Gastrocnemius medialis (tissue), 4 donors: ENCODE results near the gene GPHN. TPM values are rescaled to one million over a fixed set of nuclear protein-coding genes. Genes with fewer than 3 reads are reported as not detected.

Experiments used
- ATAC-seq, 2 donors: fragments of 150-250 bp; one replicate each; pipeline ENCODE4 v1.9.1; 2016
- DNase-seq, 2 donors: peaks; one replicate each; pipeline ENCODE4 v3.0.0-alpha.2; 2019
- H3K27ac ChIP-seq, 4 donors: fragments of 200-600 bp; sonication (generic); 1 replicate in 1 of 4; 2 replicates in 3 of 4; pipeline ENCODE4 v1.5.1; 2016 to 2018; ENCODE audit warnings: mild to moderate bottlenecking in 2 of 4, moderate library complexity in 1 of 4
- H3K27me3 ChIP-seq, 3 donors: fragments of 200-600 bp; sonication (generic) in 2 of 3; 1 replicate in 1 of 3; 2 replicates in 2 of 3; pipeline versions ENCODE4 v1.5.1 to v1.6.0; 2016 to 2019; ENCODE audit warnings: mild to moderate bottlenecking in 1 of 3, moderate library complexity in 1 of 3
- H3K36me3 ChIP-seq, 2 donors: fragments of 200-600 bp; sonication (generic) in 1 of 2; one replicate each; pipeline ENCODE4 v1.5.1; 2017 to 2018
- H3K4me1 ChIP-seq, 2 donors: fragments of 200-600 bp; sonication (generic) in 1 of 2; one replicate each; pipeline ENCODE4 v1.5.1; 2016 to 2017; ENCODE audit warnings: mild to moderate bottlenecking in 2 of 2
- H3K4me3 ChIP-seq, 4 donors: fragments of 200-600 bp; sonication (generic) in 3 of 4; 1 replicate in 1 of 4; 2 replicates in 3 of 4; pipeline ENCODE4 v1.5.1; 2016 to 2019; ENCODE audit warnings: mild to moderate bottlenecking in 2 of 4
- H3K9me3 ChIP-seq, 3 donors: fragments of 200-600 bp; sonication (generic) in 2 of 3; 1 replicate in 1 of 3; 2 replicates in 2 of 3; pipeline ENCODE4 v1.5.1; 2016 to 2019
- CTCF ChIP-seq, 5 experiments: fragments of 450-650 bp in 3 of 5; fragments of 200-600 bp in 2 of 5; sonication (generic) in 2 of 5; IDR thresholded peaks in 4 of 5; conservative IDR thresholded peaks in 1 of 5; 1 replicate in 4 of 5; 2 replicates in 1 of 5; pipeline ENCODE4 v1.5.1; 2016 to 2019; ENCODE audit warnings: antibody characterized with exemption in 5 of 5, mild to moderate bottlenecking in 3 of 5, moderate library complexity in 3 of 5
- POLR2A ChIP-seq, 2 donors: fragments of 450-650 bp; IDR thresholded peaks; one replicate each; pipeline ENCODE4 v1.6.1; 2017; ENCODE audit warnings: antibody characterized with exemption in 2 of 2, mild to moderate bottlenecking in 2 of 2, moderate library complexity in 2 of 2
- in situ Hi-C, 4 donors: fragments of 200-750 bp; cut with MboI; loops; one replicate each; pipeline versions ENCODE4 v1.15.0 to v1.8.0; 2017; ENCODE audit warnings: low sequenced_read_pairs in 4 of 4
- intact Hi-C: fragments of 100-400 bp; cut with DNase I; formaldehyde crosslinking; loops from one replicate; pipeline ENCODE4 v1.15.1; 2023; ENCODE audit warnings: low total_unique reads
- total RNA-seq, 4 donors: library from RNA; depleted of rRNA; stranded (reverse); fragments of >200 nt; gene quantifications; one replicate each; pipeline versions ENCODE4 v1.1.0 to v1.2.3, GENCODE V29; 2016

GPHN gene
- total RNA-seq, 4 donors from 2014 or later = 10.3 to 33.3 (median 23.5) TPM

GRCh38 chr14:66482873-66483272, 25.1 kb upstream of the GPHN start:
- no peak for ATAC-seq

GRCh38 chr14:66483322-66483721, 24.6 kb upstream of the GPHN start:
- Histone ChIP-seq H3K9me3 (no peaks in the 10 kb centered on the region), H3K4me3 (no peak overlapping the region), H3K36me3 (no peaks in the 10 kb centered on the region), H3K4me1 (peaks cover 18 to 22% of the 10 kb centered on the region in 2 donors), H3K27me3 (no peaks in the 10 kb centered on the region), H3K27ac (peak overlapping the region in 3 of 4 donors; percentile 10 to 49 (median 32))
- ATAC-seq (peak; percentile 95 to 97), DNase-seq (peak; percentile 27 to 29)
- in situ Hi-C loops = no loop called here
- intact Hi-C loops = loop anchor here (1.0 kb wide), 1 partner anchor 58 kb away; no protein-coding TSS in a partner anchor
- no peak for TF ChIP-seq CTCF (IDR thresholded peaks at IDR 0.05 in 4 of 5, conservative IDR thresholded peaks at IDR 0.05 in 1 of 5)
- TF ChIP-seq POLR2A (IDR thresholded peaks at IDR 0.05) = no peak

More at GRCh38 chr14:66482873-66483272, 25.1 kb upstream of the GPHN start:
- Histone ChIP-seq H3K4me1 (peaks cover 18 to 22% of the 10 kb centered on the region in 2 donors), H3K27ac (peak overlapping the region in 3 of 4 donors; percentile 10 to 49 (median 32)), H3K36me3 (no peaks in the 10 kb centered on the region), H3K4me3 (no peak overlapping the region), H3K27me3 (no peaks in the 10 kb centered on the region), H3K9me3 (no peaks in the 10 kb centered on the region)
- no peak for TF ChIP-seq CTCF (IDR thresholded peaks at IDR 0.05 in 4 of 5, conservative IDR thresholded peaks at IDR 0.05 in 1 of 5)
- no peak for TF ChIP-seq POLR2A (IDR thresholded peaks at IDR 0.05)
- no peak for DNase-seq
- intact Hi-C loops = loop anchor here (1.0 kb wide), 1 partner anchor 58 kb away; no protein-coding TSS in a partner anchor
- in situ Hi-C loops = no loop called here

GRCh38 chr14:66485029-66485428, 22.9 kb upstream of the GPHN start:
- Histone ChIP-seq H3K9me3 (no peaks in the 10 kb centered on the region), H3K4me3 (no peak overlapping the region), H3K36me3 (no peaks in the 10 kb centered on the region), H3K4me1 (peaks cover 18 to 22% of the 10 kb centered on the region in 2 donors), H3K27ac (no peak overlapping the region), H3K27me3 (no peaks in the 10 kb centered on the region)
- ATAC-seq = no peak
- no peak for DNase-seq
- TF ChIP-seq POLR2A (IDR thresholded peaks at IDR 0.05) = no peak
- no peak for TF ChIP-seq CTCF (IDR thresholded peaks at IDR 0.05 in 4 of 5, conservative IDR thresholded peaks at IDR 0.05 in 1 of 5)
- in situ Hi-C loops (no loop called here), intact Hi-C loops (no loop called here)

- H3K4me1 ChIP-seq = peaks cover 18 to 25% of the 10 kb centered on the region in 2 donors
- H3K27me3 ChIP-seq = no peaks in the 10 kb centered on the region
- intact Hi-C loops (no loop called here), in situ Hi-C loops (no loop called here)
- no peaks in the 10 kb centered on the region for H3K9me3 ChIP-seq
- DNase-seq = no peak
- no peak for ATAC-seq
- H3K27ac ChIP-seq = no peak within 1 kb of the TSS
- no peaks in the 10 kb centered on the region for H3K36me3 ChIP-seq
- no peak within 1 kb of the TSS for H3K4me3 ChIP-seq
- no peak for TF ChIP-seq CTCF (IDR thresholded peaks at IDR 0.05 in 4 of 5, conservative IDR thresholded peaks at IDR 0.05 in 1 of 5)
- TF ChIP-seq POLR2A (IDR thresholded peaks at IDR 0.05) = no peak
Measured at GRCh38 chr14:66485910-66486421, 22.0 kb upstream of the GPHN start, which contains the start of gene CCDC196. TSS of gene CCDC196 (plus strand) at chr14:66486371. CDS start at chr14:66486503, 132 bp downstream.
